ENCODE measurements around the gene EDN1. TPM values are rescaled to one million over a fixed set of nuclear protein-coding genes. Genes with fewer than 3 reads are reported as not detected.

Gene EDN1
- total RNA-seq, 4 donors from 2014 or later: 2.8 to 13.8 (median 7.7) TPM

GRCh38 chr6:12294851-12295536, 4.8 kb downstream of the EDN1 start:
- Histone ChIP-seq H3K27ac (no peak overlapping the region), H3K27me3 (no peaks in the 10 kb centered on the region), H3K9me3 (no peaks in the 10 kb centered on the region), H3K36me3 (no peaks in the 10 kb centered on the region), H3K4me1 (no peaks in the 10 kb centered on the region), H3K4me3 (no peak overlapping the region)
- TF ChIP-seq, protein P1, sequence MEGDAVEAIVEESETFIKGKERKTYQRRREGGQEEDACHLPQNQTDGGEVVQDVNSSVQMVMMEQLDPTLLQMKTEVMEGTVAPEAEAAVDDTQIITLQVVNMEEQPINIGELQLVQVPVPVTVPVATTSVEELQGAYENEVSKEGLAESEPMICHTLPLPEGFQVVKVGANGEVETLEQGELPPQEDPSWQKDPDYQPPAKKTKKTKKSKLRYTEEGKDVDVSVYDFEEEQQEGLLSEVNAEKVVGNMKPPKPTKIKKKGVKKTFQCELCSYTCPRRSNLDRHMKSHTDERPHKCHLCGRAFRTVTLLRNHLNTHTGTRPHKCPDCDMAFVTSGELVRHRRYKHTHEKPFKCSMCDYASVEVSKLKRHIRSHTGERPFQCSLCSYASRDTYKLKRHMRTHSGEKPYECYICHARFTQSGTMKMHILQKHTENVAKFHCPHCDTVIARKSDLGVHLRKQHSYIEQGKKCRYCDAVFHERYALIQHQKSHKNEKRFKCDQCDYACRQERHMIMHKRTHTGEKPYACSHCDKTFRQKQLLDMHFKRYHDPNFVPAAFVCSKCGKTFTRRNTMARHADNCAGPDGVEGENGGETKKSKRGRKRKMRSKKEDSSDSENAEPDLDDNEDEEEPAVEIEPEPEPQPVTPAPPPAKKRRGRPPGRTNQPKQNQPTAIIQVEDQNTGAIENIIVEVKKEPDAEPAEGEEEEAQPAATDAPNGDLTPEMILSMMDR (IDR thresholded peaks at IDR 0.05): no peak
- DNase-seq: no peak
- intact Hi-C loops (cut with DNase I; ENCODE audit: low total_unique reads): no loop called here

DNA sequence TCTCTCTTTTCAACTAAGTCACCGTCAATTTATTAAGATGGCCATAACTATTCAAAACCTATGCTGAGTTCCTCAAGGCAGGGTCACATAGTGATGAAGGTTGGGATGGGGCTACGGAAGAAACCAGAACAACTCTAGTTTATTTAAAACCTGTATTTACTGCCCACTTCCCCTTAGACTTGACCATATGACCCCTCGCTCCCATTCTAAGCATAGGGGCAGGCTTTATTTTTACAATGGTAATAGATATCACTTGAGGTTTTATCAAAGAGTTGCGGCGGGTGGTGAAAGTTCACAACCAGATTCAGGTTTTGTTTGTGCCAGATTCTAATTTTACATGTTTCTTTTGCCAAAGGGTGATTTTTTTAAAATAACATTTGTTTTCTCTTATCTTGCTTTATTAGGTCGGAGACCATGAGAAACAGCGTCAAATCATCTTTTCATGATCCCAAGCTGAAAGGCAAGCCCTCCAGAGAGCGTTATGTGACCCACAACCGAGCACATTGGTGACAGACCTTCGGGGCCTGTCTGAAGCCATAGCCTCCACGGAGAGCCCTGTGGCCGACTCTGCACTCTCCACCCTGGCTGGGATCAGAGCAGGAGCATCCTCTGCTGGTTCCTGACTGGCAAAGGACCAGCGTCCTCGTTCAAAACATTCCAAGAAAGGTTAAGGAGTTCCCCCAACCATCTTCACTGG, 5.5 kb downstream of the EDN1 start:
- H3K27me3 ChIP-seq: no peaks in the 10 kb centered on the region
- intact Hi-C loops (cut with DNase I; ENCODE audit: low total_unique reads): no loop called here
- H3K4me3 ChIP-seq: no peak overlapping the region
- no peaks in the 10 kb centered on the region for H3K4me1 ChIP-seq
- TF ChIP-seq, protein P1 (IDR thresholded peaks at IDR 0.05): no peak
- no peak for TF ChIP-seq POLR2A (IDR thresholded peaks at IDR 0.05)
- H3K27ac ChIP-seq: no peak overlapping the region
- no peaks in the 10 kb centered on the region for H3K36me3 ChIP-seq
- H3K9me3 ChIP-seq: no peaks in the 10 kb centered on the region
- no peak for DNase-seq

DNA sequence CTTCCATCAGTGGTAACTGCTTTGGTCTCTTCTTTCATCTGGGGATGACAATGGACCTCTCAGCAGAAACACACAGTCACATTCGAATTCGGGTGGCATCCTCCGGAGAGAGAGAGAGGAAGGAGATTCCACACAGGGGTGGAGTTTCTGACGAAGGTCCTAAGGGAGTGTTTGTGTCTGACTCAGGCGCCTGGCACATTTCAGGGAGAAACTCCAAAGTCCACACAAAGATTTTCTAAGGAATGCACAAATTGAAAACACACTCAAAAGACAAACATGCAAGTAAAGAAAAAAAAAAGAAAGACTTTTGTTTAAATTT, 6.1 kb downstream of the EDN1 start:
- Histone ChIP-seq H3K36me3 (no peaks in the 10 kb centered on the region), H3K27ac (no peak overlapping the region), H3K4me3 (no peak overlapping the region), H3K27me3 (no peaks in the 10 kb centered on the region), H3K9me3 (no peaks in the 10 kb centered on the region), H3K4me1 (no peaks in the 10 kb centered on the region)
- DNase-seq: no peak
- TF ChIP-seq, protein P1 (IDR thresholded peaks at IDR 0.05): no peak
- TF ChIP-seq POLR2A (IDR thresholded peaks at IDR 0.05): no peak
- intact Hi-C loops (cut with DNase I; ENCODE audit: low total_unique reads): no loop called here

DNA sequence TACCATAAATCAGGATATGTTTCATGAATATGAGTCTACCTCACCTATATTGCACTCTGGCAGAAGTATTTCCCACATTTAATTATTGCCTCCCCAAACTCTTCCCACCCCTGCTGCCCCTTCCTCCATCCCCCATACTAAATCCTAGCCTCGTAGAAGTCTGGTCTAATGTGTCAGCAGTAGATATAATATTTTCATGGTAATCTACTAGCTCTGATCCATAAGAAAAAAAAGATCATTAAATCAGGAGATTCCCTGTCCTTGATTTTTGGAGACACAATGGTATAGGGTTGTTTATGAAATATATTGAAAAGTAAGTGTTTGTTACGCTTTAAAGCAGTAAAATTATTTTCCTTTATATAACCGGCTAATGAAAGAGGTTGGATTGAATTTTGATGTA, 6.4 kb downstream of the EDN1 start:
- no peaks in the 10 kb centered on the region for H3K4me1 ChIP-seq
- H3K27ac ChIP-seq: no peak overlapping the region
- H3K27me3 ChIP-seq: no peaks in the 10 kb centered on the region
- no peak overlapping the region for H3K4me3 ChIP-seq
- intact Hi-C loops (cut with DNase I; ENCODE audit: low total_unique reads): no loop called here
- DNase-seq: no peak
- no peak for TF ChIP-seq POLR2A (IDR thresholded peaks at IDR 0.05)
- TF ChIP-seq, protein P1 (IDR thresholded peaks at IDR 0.05): no peak
- H3K9me3 ChIP-seq: no peaks in the 10 kb centered on the region
- H3K36me3 ChIP-seq: no peaks in the 10 kb centered on the region

DNA sequence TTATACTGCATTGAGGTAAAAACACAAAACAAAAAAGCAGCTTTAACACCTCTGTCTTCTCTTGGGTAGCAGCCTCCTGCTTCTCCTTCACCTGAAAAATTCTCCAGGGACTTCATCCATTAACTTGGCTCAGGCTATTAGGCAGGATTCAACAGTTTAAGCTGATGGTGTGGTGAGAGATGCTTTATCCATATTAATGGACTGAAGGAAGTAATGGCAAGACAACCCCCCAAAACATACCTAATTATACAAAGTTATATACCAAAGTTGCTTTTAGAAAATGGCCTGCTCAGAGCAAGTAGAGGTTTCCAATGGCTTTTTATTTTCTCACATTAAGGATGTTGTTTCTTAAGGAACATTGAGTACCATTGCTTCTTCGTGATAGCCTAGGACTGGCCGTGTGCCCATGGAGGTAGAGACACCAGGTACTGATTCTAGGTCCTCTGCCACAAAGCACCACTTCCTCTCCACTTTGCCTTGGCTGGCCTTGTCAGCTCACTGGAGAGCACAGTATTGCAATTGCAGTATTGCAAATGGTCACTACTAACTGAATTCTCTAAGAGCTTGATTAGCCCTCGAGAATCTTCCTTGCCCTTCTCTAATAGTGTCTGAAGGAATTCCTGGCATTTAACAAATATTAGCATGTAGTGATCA, 7.3 kb downstream of the EDN1 start:
- Histone ChIP-seq H3K36me3 (no peaks in the 10 kb centered on the region), H3K4me3 (no peak overlapping the region), H3K27me3 (no peaks in the 10 kb centered on the region), H3K9me3 (no peaks in the 10 kb centered on the region), H3K4me1 (no peaks in the 10 kb centered on the region), H3K27ac (no peak overlapping the region)
- intact Hi-C loops (cut with DNase I; ENCODE audit: low total_unique reads): no loop called here
- no peak for DNase-seq
- TF ChIP-seq POLR2A (IDR thresholded peaks at IDR 0.05): no peak
- TF ChIP-seq, protein P1 (IDR thresholded peaks at IDR 0.05): no peak
